Measurements from ENCODE around the gene WNT3.

Gene WNT3

DNA sequence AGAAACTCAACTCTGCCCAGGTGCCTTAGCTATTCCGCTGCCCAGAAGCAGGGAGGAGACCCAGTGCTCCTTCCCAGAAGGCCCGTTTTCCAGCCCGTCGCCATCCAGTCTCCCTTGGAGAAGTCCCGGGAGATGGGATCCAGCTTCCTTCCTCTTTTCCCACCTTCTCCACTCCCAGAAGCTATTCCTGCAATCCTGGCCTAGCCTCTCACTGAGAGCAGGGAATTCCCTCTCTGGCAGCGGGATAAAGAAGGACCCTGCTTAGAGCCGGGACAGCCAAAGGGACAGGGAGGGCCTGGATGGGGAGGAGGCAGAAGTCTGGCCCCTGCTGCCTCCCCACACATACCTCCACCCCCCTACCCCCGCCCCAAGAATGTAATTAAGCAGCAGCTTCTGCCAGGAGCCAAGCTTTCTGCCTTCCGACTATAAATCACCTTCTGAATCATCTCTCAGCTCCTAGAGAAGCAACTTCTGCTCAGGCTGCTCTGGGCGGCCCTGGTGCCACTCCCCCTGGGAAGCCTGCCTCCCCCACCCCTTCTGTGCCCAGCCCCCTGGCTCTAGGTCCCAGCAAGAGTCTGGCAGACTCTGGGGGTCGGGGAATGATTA, 6.4 kb downstream of the WNT3 start:
- Histone ChIP-seq H3K4me2 (ENCODE audit: low read length) (no peak overlapping the region), H3K36me3 (ENCODE audit: insufficient read depth, low read length) (no peaks in the 10 kb centered on the region), H3K4me1 (ENCODE audit: insufficient read depth, low read length, severe bottlenecking) (peaks cover 8% of the 10 kb centered on the region), H3K4me3 (ENCODE audit: low read depth, low read length, poor library complexity, severe bottlenecking) (no peak overlapping the region), H3K9me3 (ENCODE audit: low read length) (no peaks in the 10 kb centered on the region), H3K27ac (ENCODE audit: low read depth, low read length, poor library complexity, severe bottlenecking) (no peak overlapping the region), H3K27me3 (ENCODE audit: insufficient read depth, low read length) (no peaks in the 10 kb centered on the region), H4K20me1 (ENCODE audit: insufficient read depth, low read length) (no peaks in the 10 kb centered on the region), H2AFZ (ENCODE audit: low read length) (no peak overlapping the region), H3F3A (ENCODE audit: insufficient read depth, low read length) (no peaks in the 10 kb centered on the region), H3K9me2 (ENCODE audit: low read depth, low read length) (no peaks in the 10 kb centered on the region), H3K9ac (ENCODE audit: low read length) (no peak overlapping the region), H3K79me2 (ENCODE audit: insufficient read depth, low read length) (no peaks in the 10 kb centered on the region)
- TF ChIP-seq EZH2 (IDR thresholded peaks at IDR 0.05; ENCODE audit: borderline replicate concordance, low read length), result no peak
- TF ChIP-seq, protein P1, sequence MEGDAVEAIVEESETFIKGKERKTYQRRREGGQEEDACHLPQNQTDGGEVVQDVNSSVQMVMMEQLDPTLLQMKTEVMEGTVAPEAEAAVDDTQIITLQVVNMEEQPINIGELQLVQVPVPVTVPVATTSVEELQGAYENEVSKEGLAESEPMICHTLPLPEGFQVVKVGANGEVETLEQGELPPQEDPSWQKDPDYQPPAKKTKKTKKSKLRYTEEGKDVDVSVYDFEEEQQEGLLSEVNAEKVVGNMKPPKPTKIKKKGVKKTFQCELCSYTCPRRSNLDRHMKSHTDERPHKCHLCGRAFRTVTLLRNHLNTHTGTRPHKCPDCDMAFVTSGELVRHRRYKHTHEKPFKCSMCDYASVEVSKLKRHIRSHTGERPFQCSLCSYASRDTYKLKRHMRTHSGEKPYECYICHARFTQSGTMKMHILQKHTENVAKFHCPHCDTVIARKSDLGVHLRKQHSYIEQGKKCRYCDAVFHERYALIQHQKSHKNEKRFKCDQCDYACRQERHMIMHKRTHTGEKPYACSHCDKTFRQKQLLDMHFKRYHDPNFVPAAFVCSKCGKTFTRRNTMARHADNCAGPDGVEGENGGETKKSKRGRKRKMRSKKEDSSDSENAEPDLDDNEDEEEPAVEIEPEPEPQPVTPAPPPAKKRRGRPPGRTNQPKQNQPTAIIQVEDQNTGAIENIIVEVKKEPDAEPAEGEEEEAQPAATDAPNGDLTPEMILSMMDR (IDR thresholded peaks at IDR 0.05; ENCODE audit: low read length), result no peak

DNA sequence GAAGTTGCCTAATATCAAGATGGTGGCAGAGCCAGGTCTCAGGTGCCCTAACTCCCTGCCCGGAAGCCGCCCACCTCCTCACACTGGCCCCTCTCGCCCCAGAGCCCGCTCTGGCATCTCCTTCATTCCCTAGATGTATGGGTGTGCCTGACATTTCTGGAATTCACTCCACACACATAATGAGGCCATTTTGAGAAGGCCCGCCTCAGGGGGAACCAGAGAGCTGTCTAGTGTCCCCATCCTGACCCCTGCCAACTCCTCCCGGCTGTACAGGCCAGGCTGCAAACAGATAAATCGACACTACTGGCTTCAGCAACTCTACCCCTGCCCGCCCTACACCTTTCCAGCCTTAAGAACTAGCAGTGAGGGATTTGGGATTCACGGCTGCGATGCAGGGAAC, 7.7 kb downstream of the WNT3 start:
- TF ChIP-seq EZH2 (IDR thresholded peaks at IDR 0.05; ENCODE audit: borderline replicate concordance, low read length), result no peak
- TF ChIP-seq, protein P1 (IDR thresholded peaks at IDR 0.05; ENCODE audit: low read length), result no peak
- Histone ChIP-seq H3K4me3 (ENCODE audit: low read depth, low read length, poor library complexity, severe bottlenecking) (no peak overlapping the region), H3K27me3 (ENCODE audit: insufficient read depth, low read length) (no peaks in the 10 kb centered on the region), H3K79me2 (ENCODE audit: insufficient read depth, low read length) (no peaks in the 10 kb centered on the region), H4K20me1 (ENCODE audit: insufficient read depth, low read length) (no peaks in the 10 kb centered on the region), H3F3A (ENCODE audit: insufficient read depth, low read length) (no peaks in the 10 kb centered on the region), H3K9ac (ENCODE audit: low read length) (no peak overlapping the region), H3K9me3 (ENCODE audit: low read length) (no peaks in the 10 kb centered on the region), H2AFZ (ENCODE audit: low read length) (no peak overlapping the region), H3K4me2 (ENCODE audit: low read length) (no peak overlapping the region), H3K27ac (ENCODE audit: low read depth, low read length, poor library complexity, severe bottlenecking) (no peak overlapping the region), H3K36me3 (ENCODE audit: insufficient read depth, low read length) (no peaks in the 10 kb centered on the region), H3K4me1 (ENCODE audit: insufficient read depth, low read length, severe bottlenecking) (no peaks in the 10 kb centered on the region), H3K9me2 (ENCODE audit: low read depth, low read length) (no peaks in the 10 kb centered on the region)

DNA sequence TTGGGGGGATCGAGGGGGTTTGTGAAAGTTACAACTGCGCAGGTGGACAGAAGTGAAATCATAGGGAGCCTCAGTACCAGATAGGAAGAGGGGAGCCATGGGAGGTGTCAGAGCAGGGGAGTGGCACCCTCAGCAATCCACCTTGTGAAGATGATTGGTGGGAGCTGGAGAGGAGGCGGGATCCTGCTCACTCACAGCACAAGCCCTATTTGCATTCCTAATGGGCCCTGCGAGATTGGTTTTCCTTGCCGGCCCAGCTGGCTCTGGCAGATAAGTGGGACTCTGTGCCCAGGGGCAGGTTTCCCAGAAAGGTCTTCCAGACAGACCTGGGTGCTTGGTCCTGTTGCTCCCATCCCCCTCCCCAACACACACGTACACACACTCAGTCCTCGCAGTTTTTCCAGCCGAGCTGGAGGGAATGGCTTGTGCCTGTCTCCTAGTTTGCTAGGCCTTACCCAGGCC, 9.4 kb downstream of the WNT3 start:
- Histone ChIP-seq H3K4me2 (ENCODE audit: low read length) (no peak overlapping the region), H3K9me2 (ENCODE audit: low read depth, low read length) (no peaks in the 10 kb centered on the region), H3K27ac (ENCODE audit: low read depth, low read length, poor library complexity, severe bottlenecking) (no peak overlapping the region), H3F3A (ENCODE audit: insufficient read depth, low read length) (no peaks in the 10 kb centered on the region), H3K36me3 (ENCODE audit: insufficient read depth, low read length) (no peaks in the 10 kb centered on the region), H3K9me3 (ENCODE audit: low read length) (no peaks in the 10 kb centered on the region), H3K4me3 (ENCODE audit: low read depth, low read length, poor library complexity, severe bottlenecking) (no peak overlapping the region), H4K20me1 (ENCODE audit: insufficient read depth, low read length) (no peaks in the 10 kb centered on the region), H3K9ac (ENCODE audit: low read length) (no peak overlapping the region), H2AFZ (ENCODE audit: low read length) (no peak overlapping the region), H3K4me1 (ENCODE audit: insufficient read depth, low read length, severe bottlenecking) (no peaks in the 10 kb centered on the region), H3K27me3 (ENCODE audit: insufficient read depth, low read length) (no peaks in the 10 kb centered on the region), H3K79me2 (ENCODE audit: insufficient read depth, low read length) (no peaks in the 10 kb centered on the region)
- TF ChIP-seq, protein P1 (IDR thresholded peaks at IDR 0.05; ENCODE audit: low read length), result no peak
- no peak for TF ChIP-seq EZH2 (IDR thresholded peaks at IDR 0.05; ENCODE audit: borderline replicate concordance, low read length)

Measured in OCI-LY1 (cell line).